Activated CD4-positive, alpha-beta T cell treated with anti-CD3 and anti-CD28 coated beads for 1 hour (primary cell): ENCODE measurements around the gene KLRB1.
A peak's percentile ranks its signal among the peaks of the same experiment; 100 is the strongest.
"Not testable (repeated sequence)": the region's sequence is repeated elsewhere in the genome, so short reads cannot be mapped to it uniquely, and the experiment has no call there.

Source experiments
- DNase-seq: peaks from one replicate; pipeline ENCODE4 v3.0.0-alpha.2; 2020

Gene KLRB1

GRCh38 chr12:9607716-9608115 is at the start of gene KLRB1:
TSS of gene KLRB1 (minus strand) at chr12:9607916. CDS start at chr12:9607839, 77 bp downstream.
- DNase-seq = no peak

GRCh38 chr12:9651265-9651729 is 43.6 kb upstream of the KLRB1 start:
- DNase-seq = no peak

GRCh38 chr12:9650151-9650576 is 42.4 kb upstream of the KLRB1 start:
- DNase-seq = no peak

GRCh38 chr12:9649532-9649940 is 41.8 kb upstream of the KLRB1 start:
- no peak for DNase-seq

- no peak for DNase-seq
These were observed 41.2 kb upstream of the KLRB1 start for GRCh38 chr12:9648701-9649531.

GRCh38 chr12:9647825-9648700 is 40.3 kb upstream of the KLRB1 start:
- DNase-seq = peak; percentile 73

GRCh38 chr12:9646794-9647781 is 39.4 kb upstream of the KLRB1 start:
- no peak for DNase-seq

- not testable (repeated sequence) for DNase-seq
These were observed 37.4 kb upstream of the KLRB1 start for GRCh38 chr12:9644985-9645551.

GRCh38 chr12:9643266-9643660 is 35.5 kb upstream of the KLRB1 start:
- DNase-seq = no peak

GRCh38 chr12:9642606-9643265 is 35.0 kb upstream of the KLRB1 start:
- DNase-seq = no peak

GRCh38 chr12:9640024-9640423 is 32.3 kb upstream of the KLRB1 start:
- DNase-seq = no peak

GRCh38 chr12:9636851-9637206 is 29.1 kb upstream of the KLRB1 start:
- DNase-seq = no peak

GRCh38 chr12:9636150-9636850 is 28.6 kb upstream of the KLRB1 start:
- DNase-seq = no peak

- DNase-seq = no peak
These were observed 27.4 kb upstream of the KLRB1 start for GRCh38 chr12:9634969-9635754.

- peak; percentile 63 for DNase-seq
These were observed 26.6 kb upstream of the KLRB1 start for GRCh38 chr12:9634177-9634803.

GRCh38 chr12:9632766-9633165 is 25.1 kb upstream of the KLRB1 start:
- DNase-seq = no peak

- no peak for DNase-seq
These were observed 19.1 kb upstream of the KLRB1 start for GRCh38 chr12:9626821-9627220.

GRCh38 chr12:9626291-9626690 is 18.6 kb upstream of the KLRB1 start:
- no peak for DNase-seq

- no peak for DNase-seq
These were observed 17.3 kb upstream of the KLRB1 start for GRCh38 chr12:9625019-9625418.
